ENCODE measurements around the gene PRIM1. TPM values are rescaled to one million over a fixed set of nuclear protein-coding genes. Genes with fewer than 3 reads are reported as not detected.

PRIM1 gene
- total and polyA plus RNA-seq, 2 of the 4 experiments (the other 2 are of a cell fraction): 8.6 to 12.0 TPM

DNA sequence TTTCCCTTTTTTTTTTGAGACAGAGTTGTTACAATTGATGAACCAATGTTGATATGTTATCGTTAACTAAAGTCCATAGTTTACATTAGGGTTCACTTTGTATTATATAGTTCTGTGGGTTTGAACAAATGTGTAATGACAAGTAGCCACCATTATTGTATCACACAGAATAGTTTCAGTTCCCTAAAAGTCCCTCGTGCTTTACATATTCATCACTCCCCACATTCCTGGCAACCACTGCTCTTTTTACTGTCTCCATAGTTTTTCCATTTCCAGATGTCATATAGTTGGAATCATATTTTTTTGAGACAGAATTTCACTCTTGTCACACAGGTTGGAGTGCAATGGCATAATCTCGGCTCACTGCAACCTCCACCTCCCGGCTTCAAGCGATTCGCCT, 23.5 kb upstream of the PRIM1 start:
- H3K23ac ChIP-seq (ENCODE audit: low read depth, low read length): no peak overlapping the region
- DNase-seq (no peak), ATAC-seq (ENCODE audit: low read depth) (peak; percentile 53; the same call in 1 of the 2 replicates)
- no peak overlapping the region for H3K18ac ChIP-seq (ENCODE audit: low read depth, low read length)
- no peak for TF ChIP-seq RFX5 (IDR thresholded peaks at IDR 0.05; ENCODE audit: low read depth, low read length)
- TF ChIP-seq, protein P1, sequence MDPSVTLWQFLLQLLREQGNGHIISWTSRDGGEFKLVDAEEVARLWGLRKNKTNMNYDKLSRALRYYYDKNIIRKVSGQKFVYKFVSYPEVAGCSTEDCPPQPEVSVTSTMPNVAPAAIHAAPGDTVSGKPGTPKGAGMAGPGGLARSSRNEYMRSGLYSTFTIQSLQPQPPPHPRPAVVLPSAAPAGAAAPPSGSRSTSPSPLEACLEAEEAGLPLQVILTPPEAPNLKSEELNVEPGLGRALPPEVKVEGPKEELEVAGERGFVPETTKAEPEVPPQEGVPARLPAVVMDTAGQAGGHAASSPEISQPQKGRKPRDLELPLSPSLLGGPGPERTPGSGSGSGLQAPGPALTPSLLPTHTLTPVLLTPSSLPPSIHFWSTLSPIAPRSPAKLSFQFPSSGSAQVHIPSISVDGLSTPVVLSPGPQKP (IDR thresholded peaks at IDR 0.05; ENCODE audit: borderline replicate concordance, low read depth, low read length): no peak
- no peak overlapping the region for H3K4me3 ChIP-seq (ENCODE audit: insufficient read depth, low read depth, low read length)
- H3K9ac ChIP-seq (ENCODE audit: low read depth, low read length): no peak overlapping the region
- no peak overlapping the region for H2AK5ac ChIP-seq (ENCODE audit: low read depth, low read length)
- no peak overlapping the region for H2BK120ac ChIP-seq (ENCODE audit: low read depth, low read length)
- H3K14ac ChIP-seq (replicated peaks; ENCODE audit: low read depth, low read length): no peak overlapping the region
- no peaks in the 10 kb centered on the region for H3K4me1 ChIP-seq (ENCODE audit: control insufficient read depth, insufficient read depth, low read length)
- WGBS, 2 experiments (ENCODE audit: extremely low coverage in 2 of 2, insufficient read length in 1 of 2): no CpG with 5 or more reads among the region's 6 CpGs
- H2AFZ ChIP-seq (replicated peaks; ENCODE audit: low read length, poor library complexity): no peak overlapping the region
- H4K8ac ChIP-seq (ENCODE audit: low read depth in 2 of 2, low read length in 2 of 2): no peak overlapping the region
- no peaks in the 10 kb centered on the region for H3K79me1 ChIP-seq (ENCODE audit: low read depth in 1 of 2, low read length in 2 of 2)
- intact Hi-C loops (cut with micrococcal nuclease): no loop called here
- ChIA-PET CTCF (no interaction called here), POLR2A (ENCODE audit: unreplicated experiment) (no interaction called here)
- no peaks in the 10 kb centered on the region for H4K20me1 ChIP-seq (ENCODE audit: insufficient read depth, low read length)
- no peak overlapping the region for H2BK5ac ChIP-seq (ENCODE audit: low read depth, low read length, poor library complexity, severe bottlenecking)
- H2BK20ac ChIP-seq (ENCODE audit: low read depth, low read length): no peak overlapping the region
- no TSS peak for BruUV-seq (replicated peaks)
- H3K4ac ChIP-seq (ENCODE audit: low read depth, low read length): no peak overlapping the region
- no peaks in the 10 kb centered on the region; the same call in 1 of the 2 replicates for H3K27me3 ChIP-seq (ENCODE audit: control insufficient read depth, insufficient read depth, low read length)
- in situ Hi-C loops (cut with MboI; ENCODE audit: low sequenced_read_pairs): no loop called here
- H4K5ac ChIP-seq (ENCODE audit: low read depth, low read length): no peak overlapping the region
- no peak overlapping the region for H2BK15ac ChIP-seq (ENCODE audit: low read depth, low read length)
- no peak overlapping the region for H3K27ac ChIP-seq (ENCODE audit: insufficient read depth, low read length)
- dilution Hi-C loops (cut with HindIII; ENCODE audit: low sequenced_read_pairs, unreplicated experiment): no loop called here
- H3K4me2 ChIP-seq (ENCODE audit: low read depth, low read length): no peak overlapping the region
- no peaks in the 10 kb centered on the region for H3K9me1 ChIP-seq (ENCODE audit: insufficient read depth, low read length)
- no peak overlapping the region for H4K91ac ChIP-seq (ENCODE audit: insufficient read depth, low read depth, low read length)
- no peak overlapping the region for H3K56ac ChIP-seq (ENCODE audit: extremely low read depth, insufficient read depth, low read length)
- no peak overlapping the region for H2AK9ac ChIP-seq (replicated peaks; ENCODE audit: low read depth, low read length, poor library complexity)
- no peaks in the 10 kb centered on the region for H3K9me3 ChIP-seq (ENCODE audit: control insufficient read depth, insufficient read depth, low read length)
- H3K36me3 ChIP-seq (ENCODE audit: control insufficient read depth, insufficient read depth, low read length): no peaks in the 10 kb centered on the region

All from IMR-90 (cell line).